SU-DHL-6 (cell line): ENCODE results near the gene RPA3.

Experiments
- EZH2phosphoT487 ChIP-seq: fragments of 200-600 bp; sonication (generic), shearing (Covaris generic); conservative IDR thresholded peaks from 2 replicates; pipeline ENCODE4 v1.6.1; 2018; ENCODE audit warnings: mild to moderate bottlenecking, antibody characterized with exemption, low read length, moderate library complexity, mixed read lengths
- TF ChIP-seq, protein P1 (sequence below): fragments of 200-600 bp; sonication (generic); IDR thresholded peaks from one replicate; pipeline ENCODE4 v1.5.1; 2017; ENCODE audit warnings: antibody characterized with exemption, mild to moderate bottlenecking, low read length, moderate library complexity; ENCODE audit not compliant: insufficient read depth, poor library complexity, severe bottlenecking

- TF ChIP-seq, protein P1, sequence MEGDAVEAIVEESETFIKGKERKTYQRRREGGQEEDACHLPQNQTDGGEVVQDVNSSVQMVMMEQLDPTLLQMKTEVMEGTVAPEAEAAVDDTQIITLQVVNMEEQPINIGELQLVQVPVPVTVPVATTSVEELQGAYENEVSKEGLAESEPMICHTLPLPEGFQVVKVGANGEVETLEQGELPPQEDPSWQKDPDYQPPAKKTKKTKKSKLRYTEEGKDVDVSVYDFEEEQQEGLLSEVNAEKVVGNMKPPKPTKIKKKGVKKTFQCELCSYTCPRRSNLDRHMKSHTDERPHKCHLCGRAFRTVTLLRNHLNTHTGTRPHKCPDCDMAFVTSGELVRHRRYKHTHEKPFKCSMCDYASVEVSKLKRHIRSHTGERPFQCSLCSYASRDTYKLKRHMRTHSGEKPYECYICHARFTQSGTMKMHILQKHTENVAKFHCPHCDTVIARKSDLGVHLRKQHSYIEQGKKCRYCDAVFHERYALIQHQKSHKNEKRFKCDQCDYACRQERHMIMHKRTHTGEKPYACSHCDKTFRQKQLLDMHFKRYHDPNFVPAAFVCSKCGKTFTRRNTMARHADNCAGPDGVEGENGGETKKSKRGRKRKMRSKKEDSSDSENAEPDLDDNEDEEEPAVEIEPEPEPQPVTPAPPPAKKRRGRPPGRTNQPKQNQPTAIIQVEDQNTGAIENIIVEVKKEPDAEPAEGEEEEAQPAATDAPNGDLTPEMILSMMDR, result no peak
- TF ChIP-seq EZH2phosphoT487, result no peak
Observed at GRCh38 chr7:7766671-7767070, 48.3 kb upstream of the RPA3 start.
